ENCODE data around the gene SOCS4.

Gene SOCS4

GRCh38 chr14:55088356-55088755 is 61.3 kb downstream of the SOCS4 start:
- TF ChIP-seq EZH2 (IDR thresholded peaks at IDR 0.05) (no peak), POLR2AphosphoS5 (IDR thresholded peaks at IDR 0.05; ENCODE audit: borderline replicate concordance, low read depth, low read length) (no peak), FOXP2 (optimal IDR thresholded peaks at IDR 0.05; ENCODE audit: control extremely low read depth, extremely low read length, insufficient read depth) (no peak)
- DNase-seq (ENCODE audit: low read depth, low spot score): no peak
- no peak overlapping the region for H3K9ac ChIP-seq (ENCODE audit: insufficient read length)

GRCh38 chr14:55092341-55092740 is 65.3 kb downstream of the SOCS4 start:
- Histone ChIP-seq H3K4me3 (peak overlapping the region; percentile 53), H3K9me3 (ENCODE audit: low read depth, low read length) (no peaks in the 10 kb centered on the region), H3K27ac (peak overlapping the region; percentile 83), H3K9ac (ENCODE audit: insufficient read length) (no peak overlapping the region), H3K36me3 (ENCODE audit: insufficient read depth, low read length) (no peaks in the 10 kb centered on the region)
- TF ChIP-seq EZH2 (IDR thresholded peaks at IDR 0.05): no peak
- no peak; the same call in 1 of the 2 replicates for TF ChIP-seq POLR2AphosphoS5 (IDR thresholded peaks at IDR 0.05; ENCODE audit: borderline replicate concordance, low read depth, low read length)
- no peak for TF ChIP-seq FOXP2 (optimal IDR thresholded peaks at IDR 0.05; ENCODE audit: control extremely low read depth, extremely low read length, insufficient read depth)
- peak; percentile 77 for DNase-seq (ENCODE audit: low read depth, low spot score)

More at GRCh38 chr14:55088356-55088755, 61.3 kb downstream of the SOCS4 start:
- Histone ChIP-seq H3K36me3 (ENCODE audit: insufficient read depth, low read length) (no peaks in the 10 kb centered on the region), H3K27ac (0 out of 2 replicates have a peak overlapping the region, but pooled peaks have one; percentile 19), H3K4me3 (no peak overlapping the region), H3K9me3 (ENCODE audit: low read depth, low read length) (no peaks in the 10 kb centered on the region)

- no peak overlapping the region for H3K9ac ChIP-seq (ENCODE audit: insufficient read length)
- peak; percentile 66 for DNase-seq (ENCODE audit: low read depth, low spot score)
- H3K9me3 ChIP-seq (ENCODE audit: low read depth, low read length): no peaks in the 10 kb centered on the region
- H3K4me3 ChIP-seq: no peak overlapping the region
- H3K27ac ChIP-seq: peak overlapping the region; percentile 55
- TF ChIP-seq POLR2AphosphoS5 (IDR thresholded peaks at IDR 0.05; ENCODE audit: borderline replicate concordance, low read depth, low read length) (no peak), EZH2 (IDR thresholded peaks at IDR 0.05) (no peak), FOXP2 (optimal IDR thresholded peaks at IDR 0.05; ENCODE audit: control extremely low read depth, extremely low read length, insufficient read depth) (no peak)
- H3K36me3 ChIP-seq (ENCODE audit: insufficient read depth, low read length): no peaks in the 10 kb centered on the region
Measured at GRCh38 chr14:55094292-55095157, 67.5 kb downstream of the SOCS4 start.

- Histone ChIP-seq H3K9ac (ENCODE audit: insufficient read length) (no peak overlapping the region), H3K4me3 (no peak overlapping the region), H3K9me3 (ENCODE audit: low read depth, low read length) (no peaks in the 10 kb centered on the region), H3K27ac (peak overlapping the region; percentile 73), H3K36me3 (ENCODE audit: insufficient read depth, low read length) (no peaks in the 10 kb centered on the region)
- no peak for DNase-seq (ENCODE audit: low read depth, low spot score)
- no peak for TF ChIP-seq POLR2AphosphoS5 (IDR thresholded peaks at IDR 0.05; ENCODE audit: borderline replicate concordance, low read depth, low read length)
Measured at GRCh38 chr14:55097881-55098560, 71.0 kb downstream of the SOCS4 start.

DNA sequence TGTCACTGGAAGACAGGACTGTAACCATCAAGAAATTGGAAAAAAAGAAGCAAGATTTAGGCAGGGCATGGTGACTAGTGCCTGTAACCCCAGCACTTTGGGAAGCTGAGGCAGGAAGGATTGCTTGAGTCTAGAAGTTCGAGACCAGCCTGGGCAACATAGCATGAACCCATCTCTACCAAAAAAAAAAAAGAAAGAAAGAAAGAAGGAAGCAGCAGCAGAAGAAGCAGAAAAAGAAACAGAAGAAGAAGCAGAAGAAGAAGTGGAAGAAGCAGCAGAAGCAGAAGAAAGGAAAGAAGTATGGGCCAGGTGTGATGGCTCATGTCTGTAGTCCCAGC is 71.5 kb downstream of the SOCS4 start:
- Histone ChIP-seq H3K4me3 (no peak overlapping the region), H3K9me3 (ENCODE audit: low read depth, low read length) (no peaks in the 10 kb centered on the region), H3K27ac (peak overlapping the region; percentile 73), H3K36me3 (ENCODE audit: insufficient read depth, low read length) (no peaks in the 10 kb centered on the region), H3K9ac (ENCODE audit: insufficient read length) (no peak overlapping the region)
- DNase-seq (ENCODE audit: low read depth, low spot score): no peak
- no peak for TF ChIP-seq FOXP2 (optimal IDR thresholded peaks at IDR 0.05; ENCODE audit: control extremely low read depth, extremely low read length, insufficient read depth)
- TF ChIP-seq POLR2AphosphoS5 (IDR thresholded peaks at IDR 0.05; ENCODE audit: borderline replicate concordance, low read depth, low read length): no peak
- TF ChIP-seq EZH2 (IDR thresholded peaks at IDR 0.05): no peak

All from SK-N-MC (cell line).